Measurements from ENCODE around the gene TOM1. TPM values are rescaled to one million over a fixed set of nuclear protein-coding genes. Genes with fewer than 3 reads are reported as not detected.
A peak's percentile ranks its signal among the peaks of the same experiment; 100 is the strongest.

The TOM1 gene
- total and polyA plus RNA-seq, 10 of the 15 experiments (the other 5 are each of a cell fraction or from before 2014, with no cell fraction given) = 2.2 to 64.6 (median 40.3) TPM

DNA sequence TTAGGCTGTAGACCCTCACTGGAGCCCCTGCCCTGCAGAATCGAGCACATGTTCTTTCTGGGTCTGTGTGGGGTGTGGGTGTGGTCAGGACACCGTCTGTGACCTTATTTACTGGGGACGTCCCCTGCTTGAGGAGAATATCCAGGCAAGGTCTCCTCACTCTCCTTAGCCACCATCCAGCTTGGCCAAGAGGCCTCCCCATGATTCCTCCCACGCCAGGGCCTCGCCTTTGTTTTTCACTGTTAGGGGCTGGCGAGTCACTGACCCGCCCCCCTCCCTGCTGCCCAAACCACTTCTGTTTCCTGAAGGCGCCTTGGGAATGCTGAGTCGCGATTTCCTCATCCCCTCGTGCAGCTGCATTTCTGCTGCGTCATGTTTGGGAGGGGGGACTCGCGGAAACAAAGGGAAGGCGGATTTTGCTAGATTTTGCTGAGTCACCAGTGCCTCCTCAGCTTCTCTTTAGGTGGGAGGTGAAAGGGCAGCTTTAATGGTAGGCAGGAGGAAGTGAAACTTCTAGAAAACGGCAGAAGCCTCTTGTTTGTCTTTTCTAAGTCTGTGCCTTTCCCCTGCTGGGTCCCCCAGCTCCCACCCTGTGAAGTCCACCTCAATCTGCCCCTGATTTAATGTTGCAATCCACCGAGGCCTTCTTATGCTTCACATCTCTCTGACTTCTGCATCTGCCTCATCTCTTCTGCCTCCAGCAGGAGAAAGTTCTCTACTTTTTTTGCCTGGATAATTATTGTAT, 77.2 kb downstream of the TOM1 start:
- FAIRE-seq (peak; percentile 87), ATAC-seq (peak; percentile 74), DNase-seq (ENCODE audit: low read depth, low spot score) (peak; percentile 87)
- in situ Hi-C loops (cut with MboI) (loop anchor here (25.0 kb wide), 1 partner anchor 1835 kb away; the partner anchor contains the start of gene SSTR3), intact Hi-C loops (cut with micrococcal nuclease; ENCODE audit: unreplicated experiment) (loop anchor here (2.0 kb wide), 1 partner anchor 34 kb away; no protein-coding TSS in a partner anchor)
- ChIA-PET CTCF (interaction anchor here (0.7 to 2.5 kb wide), 5 partner anchors 17 to 34 kb away, joined by 3 to 29 read pairs (median 4); no protein-coding TSS in a partner anchor), RAD21 (ENCODE audit: unreplicated experiment) (interaction anchor here (0.7 to 2.8 kb wide), 8 partner anchors 9 to 34 kb away, joined by 3 to 23 read pairs (median 5); no protein-coding TSS in a partner anchor), POLR2A (interaction anchor here (0.6 to 3.2 kb wide), 11 partner anchors 8 to 75 kb away, joined by 3 to 20 read pairs (median 4); partner anchors contain the start of gene MCM5), SMC1A (ENCODE audit: uncharacterized antibody, unreplicated experiment) (interaction anchor here (0.7 to 3.0 kb wide), 9 partner anchors 9 to 271 kb away, joined by 3 to 22 read pairs (median 4); partner anchors contain the start of gene APOL6)
- H2AFZ ChIP-seq (ENCODE audit: control insufficient read depth, low read depth, low read length) = peak overlapping the region; percentile 50
- peak overlapping the region; percentile 81 for H3K4me2 ChIP-seq (ENCODE audit: control insufficient read depth, insufficient read depth)
- H4K20me1 ChIP-seq (ENCODE audit: control insufficient read depth, insufficient read depth) = no peaks in the 10 kb centered on the region
- H3K4me1 ChIP-seq (ENCODE audit: control insufficient read depth, insufficient read depth, low read length) = peaks cover 37% of the 10 kb centered on the region
- 3% methylated on average over 16 of the region's 17 CpGs for WGBS (ENCODE audit: insufficient coverage, insufficient replicate concordance, low lambda C conversion rate, missing lambda C conversion rate)
- no TSS peak for BruUV-seq (replicated peaks)
- H3K9ac ChIP-seq (ENCODE audit: control insufficient read depth, insufficient read depth, low read length) = peak overlapping the region; percentile 48
- no peaks in the 10 kb centered on the region for H3K27me3 ChIP-seq (replicated peaks in 1 of 2; ENCODE audit: control insufficient read depth in 2 of 2, insufficient read depth in 2 of 2, low read length in 1 of 2)
- no peaks in the 10 kb centered on the region for H3K9me3 ChIP-seq (replicated peaks; ENCODE audit: control insufficient read depth, insufficient read depth, low read length)
- peak overlapping the region; percentile 81 for H3K27ac ChIP-seq (ENCODE audit: control insufficient read depth, insufficient read depth)
- H3K79me2 ChIP-seq (ENCODE audit: control insufficient read depth, insufficient read depth, low read length) = peaks cover 2% of the 10 kb centered on the region
- no peaks in the 10 kb centered on the region for H3K36me3 ChIP-seq (ENCODE audit: control insufficient read depth in 2 of 2, insufficient read depth in 2 of 2, low read length in 1 of 2)
- no peak overlapping the region; the same call in 1 of the 2 replicates for H3K4me3 ChIP-seq
- TF ChIP-seq HDAC2 (IDR thresholded peaks at IDR 0.05) (no peak), SMC3 (IDR thresholded peaks at IDR 0.05; ENCODE audit: borderline replicate concordance, low read length) (no peak; the same call in 1 of the 2 replicates), RAD51 (IDR thresholded peaks at IDR 0.05) (no peak), E4F1 (IDR thresholded peaks at IDR 0.05; ENCODE audit: borderline replicate concordance, partially characterized antibody) (no peak), DPF2 (IDR thresholded peaks at IDR 0.05) (peak; percentile 96), REST (IDR thresholded peaks at IDR 0.05; ENCODE audit: low read depth, low read length) (no peak), RUNX3 (IDR thresholded peaks at IDR 0.05; ENCODE audit: low read length) (peak; percentile 51; the same call in 1 of the 2 replicates)
- TF ChIP-seq, protein P1, sequence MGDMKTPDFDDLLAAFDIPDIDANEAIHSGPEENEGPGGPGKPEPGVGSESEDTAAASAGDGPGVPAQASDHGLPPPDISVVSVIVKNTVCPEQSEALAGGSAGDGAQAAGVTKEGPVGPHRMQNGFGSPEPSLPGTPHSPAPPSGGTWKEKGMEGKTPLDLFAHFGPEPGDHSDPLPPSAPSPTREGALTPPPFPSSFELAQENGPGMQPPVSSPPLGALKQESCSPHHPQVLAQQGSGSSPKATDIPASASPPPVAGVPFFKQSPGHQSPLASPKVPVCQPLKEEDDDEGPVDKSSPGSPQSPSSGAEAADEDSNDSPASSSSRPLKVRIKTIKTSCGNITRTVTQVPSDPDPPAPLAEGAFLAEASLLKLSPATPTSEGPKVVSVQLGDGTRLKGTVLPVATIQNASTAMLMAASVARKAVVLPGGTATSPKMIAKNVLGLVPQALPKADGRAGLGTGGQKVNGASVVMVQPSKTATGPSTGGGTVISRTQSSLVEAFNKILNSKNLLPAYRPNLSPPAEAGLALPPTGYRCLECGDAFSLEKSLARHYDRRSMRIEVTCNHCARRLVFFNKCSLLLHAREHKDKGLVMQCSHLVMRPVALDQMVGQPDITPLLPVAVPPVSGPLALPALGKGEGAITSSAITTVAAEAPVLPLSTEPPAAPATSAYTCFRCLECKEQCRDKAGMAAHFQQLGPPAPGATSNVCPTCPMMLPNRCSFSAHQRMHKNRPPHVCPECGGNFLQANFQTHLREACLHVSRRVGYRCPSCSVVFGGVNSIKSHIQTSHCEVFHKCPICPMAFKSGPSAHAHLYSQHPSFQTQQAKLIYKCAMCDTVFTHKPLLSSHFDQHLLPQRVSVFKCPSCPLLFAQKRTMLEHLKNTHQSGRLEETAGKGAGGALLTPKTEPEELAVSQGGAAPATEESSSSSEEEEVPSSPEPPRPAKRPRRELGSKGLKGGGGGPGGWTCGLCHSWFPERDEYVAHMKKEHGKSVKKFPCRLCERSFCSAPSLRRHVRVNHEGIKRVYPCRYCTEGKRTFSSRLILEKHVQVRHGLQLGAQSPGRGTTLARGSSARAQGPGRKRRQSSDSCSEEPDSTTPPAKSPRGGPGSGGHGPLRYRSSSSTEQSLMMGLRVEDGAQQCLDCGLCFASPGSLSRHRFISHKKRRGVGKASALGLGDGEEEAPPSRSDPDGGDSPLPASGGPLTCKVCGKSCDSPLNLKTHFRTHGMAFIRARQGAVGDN (IDR thresholded peaks at IDR 0.05) = peak; percentile 90
- TF ChIP-seq, protein P2, sequence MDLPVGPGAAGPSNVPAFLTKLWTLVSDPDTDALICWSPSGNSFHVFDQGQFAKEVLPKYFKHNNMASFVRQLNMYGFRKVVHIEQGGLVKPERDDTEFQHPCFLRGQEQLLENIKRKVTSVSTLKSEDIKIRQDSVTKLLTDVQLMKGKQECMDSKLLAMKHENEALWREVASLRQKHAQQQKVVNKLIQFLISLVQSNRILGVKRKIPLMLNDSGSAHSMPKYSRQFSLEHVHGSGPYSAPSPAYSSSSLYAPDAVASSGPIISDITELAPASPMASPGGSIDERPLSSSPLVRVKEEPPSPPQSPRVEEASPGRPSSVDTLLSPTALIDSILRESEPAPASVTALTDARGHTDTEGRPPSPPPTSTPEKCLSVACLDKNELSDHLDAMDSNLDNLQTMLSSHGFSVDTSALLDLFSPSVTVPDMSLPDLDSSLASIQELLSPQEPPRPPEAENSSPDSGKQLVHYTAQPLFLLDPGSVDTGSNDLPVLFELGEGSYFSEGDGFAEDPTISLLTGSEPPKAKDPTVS (IDR thresholded peaks at IDR 0.05; ENCODE audit: low read depth, low read length) = peak; percentile 98

All from GM12878 (cell line).